Erythroblast (primary cell): Measurements from ENCODE around the gene ARHGEF33.

Experiments used
- GATA1 ChIP-seq: IDR thresholded peaks from 2 replicates; pipeline ENCODE4 v1.6.1; 2011; ENCODE audit warnings: low read depth, mild to moderate bottlenecking, control low read depth, low read length, moderate library complexity
- POLR2A ChIP-seq: IDR thresholded peaks from 2 replicates; pipeline ENCODE4 v1.6.1; 2011; ENCODE audit warnings: mild to moderate bottlenecking, low read length

DNA sequence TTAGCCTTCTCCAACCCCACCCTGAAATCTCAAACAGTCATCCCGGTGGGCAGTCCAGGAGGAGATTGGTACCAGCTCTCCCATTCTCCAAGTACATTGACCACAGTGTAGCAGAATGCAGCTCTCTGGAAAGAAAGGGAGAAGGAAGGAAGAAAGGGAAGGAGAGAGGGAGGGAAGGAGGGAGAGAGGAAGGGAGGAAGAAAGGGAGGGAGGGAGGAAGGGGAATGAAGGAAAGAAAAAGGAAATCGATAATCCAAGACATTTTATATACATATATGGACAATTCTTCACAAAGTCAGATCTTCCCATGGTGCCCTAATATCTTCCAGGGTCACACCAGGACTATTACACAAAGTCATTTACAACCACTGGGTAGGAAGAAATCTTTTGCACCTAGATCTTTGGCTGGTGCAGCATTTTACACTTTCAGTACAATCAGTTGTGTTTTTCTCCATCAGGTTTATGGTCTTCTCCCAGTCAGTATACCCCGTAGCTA, 58.8 kb downstream of the ARHGEF33 start:
- TF ChIP-seq POLR2A (no peak), GATA1 (no peak)
